Measurements from ENCODE around the gene GFI1. TPM values are rescaled to one million over a fixed set of nuclear protein-coding genes. Genes with fewer than 3 reads are reported as not detected.

The GFI1 gene
- total RNA-seq, 1 experiment from 2014 or later = not detected

DNA sequence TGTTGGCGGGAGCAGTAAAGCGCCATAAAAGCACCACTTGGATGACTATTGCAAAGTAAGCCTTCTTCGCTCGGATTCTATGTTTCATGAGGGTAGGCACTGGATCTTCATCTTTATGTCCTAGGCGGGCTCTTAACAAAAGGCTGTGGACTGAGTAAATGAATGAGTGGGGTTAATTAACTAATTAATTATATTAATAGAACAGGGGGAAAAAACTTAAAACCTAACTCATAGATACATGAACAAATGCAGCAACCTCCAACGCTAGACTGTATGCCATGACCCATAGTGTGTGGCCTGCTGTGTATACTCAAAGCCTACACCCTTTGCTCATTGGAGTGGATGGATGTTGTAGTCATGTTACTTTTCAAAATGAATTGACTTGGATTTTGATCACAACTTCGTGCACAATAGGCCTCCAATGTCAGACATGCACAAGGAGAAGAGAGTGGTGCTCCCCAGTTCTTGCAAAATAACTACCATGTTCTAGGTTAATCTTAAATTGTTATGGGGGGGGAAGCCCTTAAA lies 417 bp upstream of the GFI1 start:
- no TSS peak for BruUV-seq (replicated peaks)

GRCh38 chr1:92485381-92486250 lies 1.1 kb downstream of the GFI1 start:
- intact Hi-C loops (cut with micrococcal nuclease) = no loop called here
- TF ChIP-seq CTCF (IDR thresholded peaks at IDR 0.05; ENCODE audit: unreplicated experiment) = peak; percentile 30
- DNase-seq (ENCODE audit: unreplicated experiment) = peak; percentile 49
- Mint-ChIP-seq H3K27me3 (ENCODE audit: insufficient read depth, unreplicated experiment) (peaks cover 22% of the 10 kb centered on the region), H3K4me3 (ENCODE audit: unreplicated experiment) (peak overlapping the region; percentile 76), H3K36me3 (ENCODE audit: insufficient read depth, unreplicated experiment) (no peaks in the 10 kb centered on the region), H3K27ac (ENCODE audit: low read depth, unreplicated experiment) (peak overlapping the region; percentile 18), H3K9me3 (ENCODE audit: unreplicated experiment) (no peaks in the 10 kb centered on the region), H3K4me1 (ENCODE audit: insufficient read depth, unreplicated experiment) (peaks cover 6% of the 10 kb centered on the region)
- ChIA-PET CTCF (interaction anchor here (0.7 to 1.0 kb wide), 3 partner anchors 53 to 1569 kb away, joined by 3 to 4 read pairs (median 4); no protein-coding TSS in a partner anchor), POLR2A (interaction anchor here (0.5 kb wide), 1 partner anchor 489 kb away, joined by 4 read pairs; no protein-coding TSS in a partner anchor)
- no TSS peak for BruUV-seq (replicated peaks)

More for the DNA sequence above, 417 bp upstream of the GFI1 start:
- intact Hi-C loops (cut with micrococcal nuclease) = no loop called here
- H3K27me3 Mint-ChIP-seq (ENCODE audit: insufficient read depth, unreplicated experiment) = peaks cover 22% of the 10 kb centered on the region
- peaks cover 6% of the 10 kb centered on the region for H3K4me1 Mint-ChIP-seq (ENCODE audit: insufficient read depth, unreplicated experiment)
- no peak for DNase-seq (ENCODE audit: unreplicated experiment)
- H3K27ac Mint-ChIP-seq (ENCODE audit: low read depth, unreplicated experiment) = no peak overlapping the region
- TF ChIP-seq CTCF (IDR thresholded peaks at IDR 0.05; ENCODE audit: unreplicated experiment) = no peak
- no peaks in the 10 kb centered on the region for H3K36me3 Mint-ChIP-seq (ENCODE audit: insufficient read depth, unreplicated experiment)
- ChIA-PET CTCF (interaction anchor here (0.6 to 0.8 kb wide), 3 partner anchors 19 to 519 kb away, joined by 3 to 4 read pairs (median 3); no protein-coding TSS in a partner anchor), POLR2A (no interaction called here)
- no peak overlapping the region for H3K4me3 Mint-ChIP-seq (ENCODE audit: unreplicated experiment)
- H3K9me3 Mint-ChIP-seq (ENCODE audit: unreplicated experiment) = no peaks in the 10 kb centered on the region

- Mint-ChIP-seq H3K4me3 (ENCODE audit: unreplicated experiment) (peak overlapping the region; percentile 65), H3K36me3 (ENCODE audit: insufficient read depth, unreplicated experiment) (no peaks in the 10 kb centered on the region), H3K27ac (ENCODE audit: low read depth, unreplicated experiment) (no peak overlapping the region), H3K4me1 (ENCODE audit: insufficient read depth, unreplicated experiment) (peaks cover 6% of the 10 kb centered on the region), H3K9me3 (ENCODE audit: unreplicated experiment) (no peaks in the 10 kb centered on the region), H3K27me3 (ENCODE audit: insufficient read depth, unreplicated experiment) (peaks cover 22% of the 10 kb centered on the region)
- no peak for DNase-seq (ENCODE audit: unreplicated experiment)
- ChIA-PET CTCF (interaction anchor here (0.6 kb wide), 1 partner anchor 27 kb away, joined by 3 read pairs; no protein-coding TSS in a partner anchor), POLR2A (no interaction called here)
- intact Hi-C loops (cut with micrococcal nuclease) = no loop called here
- TF ChIP-seq CTCF (IDR thresholded peaks at IDR 0.05; ENCODE audit: unreplicated experiment) = no peak
- no TSS peak for BruUV-seq (replicated peaks)
These were observed 2.0 kb downstream of the GFI1 start for GRCh38 chr1:92484472-92485380.
